ENCODE results near the gene KRTAP5-7.
"Not testable (repeated sequence)": the region's sequence is repeated elsewhere in the genome, so short reads cannot be mapped to it uniquely, and the experiment has no call there.

Gene KRTAP5-7

DNA sequence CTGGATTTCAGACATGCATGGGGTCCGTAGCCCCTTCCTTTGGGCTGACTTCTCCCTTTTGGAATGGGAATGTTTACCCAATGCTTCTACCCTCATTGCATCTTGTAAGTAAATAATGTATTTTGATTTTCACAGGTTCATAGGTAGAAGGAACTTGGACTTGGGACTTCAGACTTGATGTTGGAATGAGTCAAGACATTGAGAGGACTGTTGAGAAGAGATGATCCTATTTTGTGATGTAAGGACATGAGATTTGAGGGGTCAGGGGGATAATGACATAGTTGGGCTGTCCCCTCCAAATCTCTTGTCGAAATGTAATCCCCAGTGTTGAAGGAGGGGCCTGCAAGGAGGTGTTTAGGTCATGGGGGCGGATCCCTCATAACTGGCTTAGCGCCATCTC, 37.4 kb downstream of the KRTAP5-7 start:
- no peak for DNase-seq

- DNase-seq = no peak
Measured at GRCh38 chr11:71565263-71565662, 38.2 kb downstream of the KRTAP5-7 start, which contains the start of gene KRTAP5-10. Gene KRTAP5-10, plus strand, starts transcription at chr11:71565563. Its CDS starts 25 bp downstream, at chr11:71565588.

GRCh38 chr11:71566081-71566620, 39.1 kb downstream of the KRTAP5-7 start:
- no peak for DNase-seq

DNA sequence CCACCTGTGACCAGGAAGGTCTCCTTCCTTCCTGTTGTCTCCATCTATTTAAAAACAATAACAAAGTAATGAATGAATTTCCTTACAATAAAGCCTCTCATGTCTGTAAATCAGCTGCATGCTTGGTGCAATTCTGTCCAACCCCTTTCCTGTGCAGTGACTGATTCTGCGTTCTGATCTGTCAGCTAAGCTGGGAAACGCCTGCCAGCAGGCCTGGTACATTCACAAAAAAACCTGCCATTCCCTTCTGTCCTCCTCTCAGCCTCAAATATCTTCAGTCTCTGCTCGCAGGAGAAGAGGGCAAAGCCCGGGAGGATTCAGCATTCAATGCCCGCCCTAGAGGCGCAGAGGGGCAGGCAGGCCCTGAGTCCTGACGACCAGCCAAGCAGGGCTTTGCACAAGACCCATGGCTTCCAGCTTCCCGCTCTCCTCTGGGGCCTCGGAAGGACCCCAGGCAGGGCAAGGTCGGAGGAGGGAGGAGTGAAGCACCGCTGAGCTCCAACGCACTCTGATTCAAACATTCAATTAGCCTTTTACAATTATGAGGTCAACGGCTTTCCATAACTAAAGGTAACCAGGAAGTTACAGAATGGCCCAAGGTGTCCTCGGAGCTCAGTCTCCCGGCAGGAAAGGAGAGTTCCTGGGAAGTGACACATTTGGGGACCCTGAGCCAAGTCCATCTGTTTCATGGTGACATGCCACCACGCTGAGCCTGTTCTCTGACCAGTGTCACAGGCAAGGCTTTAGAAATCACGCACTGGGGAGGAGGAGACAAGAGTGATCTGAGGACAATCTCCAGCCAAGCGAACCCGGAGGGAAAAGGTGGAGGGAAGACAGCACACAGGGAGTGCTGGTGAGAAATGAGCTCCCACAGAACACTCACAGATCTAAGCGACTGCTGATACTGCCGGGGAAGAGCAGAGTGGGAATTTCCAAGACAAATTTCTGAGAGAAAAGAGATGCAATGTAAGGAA, 39.8 kb downstream of the KRTAP5-7 start:
- not testable (repeated sequence) for DNase-seq

DNA sequence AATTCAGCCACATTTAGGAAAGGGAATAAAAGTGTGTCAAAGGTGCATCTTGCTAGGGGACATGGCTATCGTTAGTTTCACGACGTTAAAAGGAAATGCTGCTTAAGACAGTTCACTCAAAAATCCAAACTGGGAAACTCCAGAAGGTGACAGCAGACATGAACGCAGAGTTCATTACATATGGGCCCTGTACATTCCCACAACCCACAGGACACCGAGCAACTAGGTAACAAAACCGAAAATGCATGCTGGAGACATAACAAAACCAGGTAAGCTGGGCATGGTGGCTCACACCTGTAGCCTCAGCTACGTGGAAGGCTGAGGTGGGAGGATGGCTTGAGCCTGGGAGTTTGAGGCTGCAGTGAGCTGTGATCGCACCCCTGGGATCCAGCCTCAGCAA, 40.6 kb downstream of the KRTAP5-7 start:
- not testable (repeated sequence) for DNase-seq

- no peak for DNase-seq
Measured at GRCh38 chr11:71568704-71569349, 41.8 kb downstream of the KRTAP5-7 start.

DNA sequence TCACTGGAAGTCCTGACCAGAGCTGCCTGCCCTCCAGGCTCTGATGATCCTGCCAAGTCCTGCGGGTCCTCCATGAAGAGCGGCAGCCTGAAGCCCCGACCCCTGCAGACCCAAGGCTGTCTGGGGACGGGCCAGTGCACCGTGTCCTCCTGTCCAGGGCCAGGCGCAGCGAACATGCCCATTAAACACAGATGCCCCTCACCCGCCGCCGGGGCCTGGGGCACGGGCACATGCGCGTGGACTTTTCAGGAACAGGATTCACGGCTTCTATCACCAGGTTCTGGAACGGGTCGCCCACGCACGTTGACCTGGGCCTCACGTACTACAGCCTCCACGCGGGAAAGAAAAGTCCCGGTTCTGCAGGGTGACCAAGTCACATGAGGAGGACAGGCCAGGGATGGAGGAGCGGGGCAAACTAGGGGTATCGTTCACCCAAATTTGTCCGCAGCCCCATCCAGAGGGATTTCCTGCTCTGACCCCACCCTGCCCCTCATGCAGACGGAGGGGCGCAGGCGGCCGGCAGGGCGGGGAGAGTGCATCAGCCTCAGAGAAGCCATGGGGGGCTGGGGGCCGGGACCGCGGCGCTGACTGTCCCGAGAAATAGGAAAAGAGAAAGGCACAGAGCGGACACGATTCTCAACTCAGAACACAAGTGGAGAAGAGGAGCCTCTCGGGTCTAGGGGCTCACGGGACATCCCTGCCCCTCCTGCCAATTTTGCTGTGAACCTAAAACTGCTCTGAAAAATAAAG, 44.2 kb downstream of the KRTAP5-7 start:
- DNase-seq = not testable (repeated sequence)

DNA sequence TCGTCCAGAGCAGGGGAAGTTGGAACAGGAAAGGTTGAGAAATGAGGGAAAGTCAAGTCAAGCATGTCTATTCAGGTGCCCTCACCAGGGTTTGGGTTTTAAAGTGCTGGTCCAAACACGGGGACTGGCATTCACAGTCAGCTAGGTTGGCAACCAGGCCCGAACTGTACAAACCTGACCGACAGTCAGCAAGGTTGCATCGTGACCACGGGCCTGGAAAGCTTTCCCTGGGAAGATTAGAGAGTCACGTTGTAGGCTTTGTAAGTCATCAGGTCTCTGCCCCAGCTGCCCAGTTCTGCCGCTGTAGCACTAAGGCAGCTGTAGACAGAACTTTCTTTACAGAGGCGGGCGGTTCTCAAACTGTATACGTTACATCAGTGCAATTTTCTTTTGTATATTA, 45.7 kb downstream of the KRTAP5-7 start:
- DNase-seq = no peak

- no peak for DNase-seq
Measured at GRCh38 chr11:71574418-71574817, 47.4 kb downstream of the KRTAP5-7 start.

GRCh38 chr11:71575723-71576424, 48.8 kb downstream of the KRTAP5-7 start:
- no peak for DNase-seq

DNA sequence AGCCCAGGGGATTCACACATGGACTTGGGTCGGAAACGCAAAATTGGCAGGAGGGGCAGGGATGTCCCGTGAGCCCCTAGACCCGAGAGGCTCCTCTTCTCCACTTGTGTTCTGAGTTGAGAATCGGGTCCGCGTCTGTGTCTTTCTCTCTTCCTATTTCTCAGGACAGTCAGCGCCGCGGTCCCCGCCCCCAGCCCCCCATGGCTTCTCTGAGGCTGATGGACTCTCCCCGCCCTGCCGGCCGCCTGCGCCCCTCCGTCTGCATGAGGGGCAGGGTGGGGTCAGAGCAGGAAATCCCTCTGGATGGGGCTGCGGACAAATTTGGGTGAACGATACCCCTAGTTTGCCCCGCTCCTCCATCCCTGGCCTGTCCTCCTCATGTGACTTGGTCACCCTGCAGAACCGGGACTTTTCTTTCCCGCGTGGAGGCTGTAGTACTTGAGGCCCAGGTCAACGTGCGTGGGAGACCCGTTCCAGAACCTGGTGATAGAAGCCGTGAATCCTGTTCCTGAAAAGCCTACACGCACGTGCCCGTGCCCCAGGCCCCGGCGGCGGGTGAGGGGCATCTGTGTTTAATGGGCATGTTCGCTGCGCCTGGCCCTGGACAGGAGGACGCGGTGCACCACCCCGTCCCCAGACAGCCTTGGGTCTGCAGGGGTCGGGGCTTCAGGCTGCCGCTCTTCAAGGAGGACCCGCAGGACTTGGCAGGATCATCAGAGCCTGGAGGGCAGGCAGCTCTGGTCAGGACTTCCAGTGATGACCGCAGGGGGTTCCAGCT, 49.8 kb downstream of the KRTAP5-7 start:
- not testable (repeated sequence) for DNase-seq

- DNase-seq = no peak
Measured at GRCh38 chr11:71577469-71578004, 50.5 kb downstream of the KRTAP5-7 start.

Measured in activated CD8-positive, alpha-beta memory T cell treated with anti-CD3 and anti-CD28 coated beads, Interleukin-2, amount 50 U/mL, for 48 hours (primary cell).